ENCODE results near the gene ABCF1. TPM values are rescaled to one million over a fixed set of nuclear protein-coding genes. Genes with fewer than 3 reads are reported as not detected.
"Not testable (repeated sequence)": the region's sequence is repeated elsewhere in the genome, so short reads cannot be mapped to it uniquely, and the experiment has no call there.

ABCF1 gene
- total and polyA plus RNA-seq, 2 of the 8 experiments (the other 6 are each of a cell fraction or from before 2014, with no cell fraction given) = 48.8 to 123 TPM

DNA sequence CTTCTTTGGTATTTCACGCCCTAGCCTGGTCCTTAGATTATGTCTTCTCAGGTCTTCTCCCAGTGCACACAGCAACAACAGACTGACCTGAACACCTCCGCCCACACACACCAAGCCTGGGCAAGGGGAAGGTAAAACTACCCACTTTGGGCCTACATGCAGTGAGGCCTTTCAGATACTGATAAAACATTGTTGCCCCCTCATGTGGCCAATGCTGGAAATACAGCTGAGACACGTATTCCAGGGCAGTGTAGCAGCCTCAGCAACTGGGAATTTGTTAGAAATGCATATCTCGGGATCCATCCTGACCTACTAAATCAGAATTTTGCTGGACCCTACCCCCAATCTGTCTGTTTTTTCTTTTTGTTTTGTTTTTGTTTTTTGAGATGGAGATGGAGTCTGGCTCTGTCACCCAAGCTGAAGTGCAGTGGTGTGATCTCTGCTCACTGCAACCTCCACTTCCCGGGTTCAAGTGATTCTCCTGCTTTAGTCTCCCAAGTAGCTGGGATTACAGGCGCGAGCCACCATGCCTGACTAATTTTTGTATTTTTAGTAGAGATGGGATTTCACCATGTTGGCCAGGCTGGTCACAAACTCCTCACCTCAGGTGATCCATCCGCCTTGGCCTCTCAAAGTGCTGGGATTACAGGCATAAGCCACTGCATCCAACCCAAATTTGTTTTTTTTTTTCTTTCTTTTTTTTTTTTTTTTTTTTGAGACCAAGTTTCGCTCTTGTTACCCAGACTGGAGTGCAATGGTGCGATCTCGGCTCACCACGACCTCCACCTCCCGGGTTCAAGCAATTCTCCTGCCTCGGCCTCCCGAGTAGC is 26.3 kb downstream of the ABCF1 start:
- not testable (repeated sequence) for H3K9ac ChIP-seq (replicated peaks in 1 of 4; ENCODE audit: extremely low read depth in 1 of 4, low read depth in 3 of 4, low read length in 3 of 4); H2AFZ ChIP-seq (ENCODE audit: low read length); H3K14ac ChIP-seq (ENCODE audit: insufficient read length); H3K4ac ChIP-seq (replicated peaks; ENCODE audit: insufficient read length, low read depth, low read length); H4K8ac ChIP-seq (ENCODE audit: extremely low read depth, insufficient read depth, low read length); H2BK5ac ChIP-seq (ENCODE audit: low read depth, low read length); H2BK15ac ChIP-seq (ENCODE audit: low read length); H3K79me2 ChIP-seq (ENCODE audit: control insufficient read depth in 1 of 2, insufficient read depth in 2 of 2, low read length in 2 of 2); H3K4me3 ChIP-seq (ENCODE audit: extremely low read depth in 1 of 4, insufficient read depth in 2 of 4, low read depth in 3 of 4, low read length in 4 of 4); H3K23me2 ChIP-seq (ENCODE audit: low read depth, low read length); H3K4me2 ChIP-seq (ENCODE audit: insufficient read depth in 1 of 2, low read depth in 2 of 2, low read length in 2 of 2); H2BK120ac ChIP-seq (replicated peaks; ENCODE audit: low read depth, low read length); H3K79me1 ChIP-seq (ENCODE audit: low read depth, low read length); H2BK20ac ChIP-seq (ENCODE audit: low read length); H3K56ac ChIP-seq (replicated peaks; ENCODE audit: insufficient read length, low read depth, low read length); H3K27ac ChIP-seq (ENCODE audit: low read depth, low read length); H3K23ac ChIP-seq (ENCODE audit: insufficient read length); H3K18ac ChIP-seq (ENCODE audit: extremely low read depth, low read length); H3K27me3 ChIP-seq (replicated peaks in 1 of 4; ENCODE audit: control insufficient read depth in 3 of 4, extremely low read depth in 1 of 4, insufficient read depth in 3 of 4, low read length in 3 of 4); H3K4me1 ChIP-seq (replicated peaks in 1 of 4; ENCODE audit: control insufficient read depth in 3 of 4, insufficient read depth in 4 of 4, low read length in 3 of 4); H4K91ac ChIP-seq (replicated peaks; ENCODE audit: insufficient read length, low read length); H3K9me3 ChIP-seq (ENCODE audit: insufficient read depth in 2 of 2, low read depth in 1 of 2, low read length in 1 of 2); H2AK5ac ChIP-seq (ENCODE audit: low read depth, low read length); H4K5ac ChIP-seq (ENCODE audit: insufficient read length, low read depth, low read length); H2BK12ac ChIP-seq (ENCODE audit: low read depth, low read length)
- ChIA-PET CTCF (ENCODE audit: partially characterized antibody) (interaction anchor here (0.9 to 5.7 kb wide), 30 partner anchors 9 to 147 kb away, joined by 3 to 40 read pairs (median 4); partner anchors contain the start of gene ABCF1), POLR2A (ENCODE audit: partially characterized antibody) (interaction anchor here (0.8 to 27.0 kb wide), 32 partner anchors 1 to 482 kb away, joined by 3 to 712 read pairs (median 5); partner anchors contain the start of genes ABCF1, ATAT1, C6orf136 and DHX16)
- Histone ChIP-seq H4K20me1 (replicated peaks in 1 of 2; ENCODE audit: control insufficient read depth in 1 of 2, insufficient read depth in 2 of 2, low read length in 2 of 2) (peaks cover 3 to 23% of the 10 kb centered on the region in 2 experiments), H3K36me3 (ENCODE audit: control insufficient read depth in 2 of 4, insufficient read depth in 4 of 4, low read length in 3 of 4) (peaks cover 16 to 45% (median 30%) of the 10 kb centered on the region in 4 experiments)
- FAIRE-seq = peak; percentile 87
- DNase-seq (ENCODE audit: low read depth in 1 of 2, low spot score in 2 of 2) = peak; percentile 39 to 95
- TF ChIP-seq RAD21 (IDR thresholded peaks at IDR 0.05 in 1 of 2, conservative IDR thresholded peaks at IDR 0.05 in 1 of 2; ENCODE audit: low read depth in 2 of 2, low read length in 2 of 2) = peak; percentile 39 to 57; a peak in 3 of 4 replicates
- TF ChIP-seq POLR2A (IDR thresholded peaks at IDR 0.05; ENCODE audit: control extremely low read depth in 1 of 2, low read depth in 2 of 2, low read length in 2 of 2) = peak; percentile 56 to 79
- peak; percentile 69; the same call in 1 of the 2 replicates for TF ChIP-seq EGR1 (IDR thresholded peaks at IDR 0.05; ENCODE audit: borderline replicate concordance, low read depth, low read length)
- peak; percentile 60 for TF ChIP-seq CREB1 (IDR thresholded peaks at IDR 0.05)
- TF ChIP-seq, protein P1, sequence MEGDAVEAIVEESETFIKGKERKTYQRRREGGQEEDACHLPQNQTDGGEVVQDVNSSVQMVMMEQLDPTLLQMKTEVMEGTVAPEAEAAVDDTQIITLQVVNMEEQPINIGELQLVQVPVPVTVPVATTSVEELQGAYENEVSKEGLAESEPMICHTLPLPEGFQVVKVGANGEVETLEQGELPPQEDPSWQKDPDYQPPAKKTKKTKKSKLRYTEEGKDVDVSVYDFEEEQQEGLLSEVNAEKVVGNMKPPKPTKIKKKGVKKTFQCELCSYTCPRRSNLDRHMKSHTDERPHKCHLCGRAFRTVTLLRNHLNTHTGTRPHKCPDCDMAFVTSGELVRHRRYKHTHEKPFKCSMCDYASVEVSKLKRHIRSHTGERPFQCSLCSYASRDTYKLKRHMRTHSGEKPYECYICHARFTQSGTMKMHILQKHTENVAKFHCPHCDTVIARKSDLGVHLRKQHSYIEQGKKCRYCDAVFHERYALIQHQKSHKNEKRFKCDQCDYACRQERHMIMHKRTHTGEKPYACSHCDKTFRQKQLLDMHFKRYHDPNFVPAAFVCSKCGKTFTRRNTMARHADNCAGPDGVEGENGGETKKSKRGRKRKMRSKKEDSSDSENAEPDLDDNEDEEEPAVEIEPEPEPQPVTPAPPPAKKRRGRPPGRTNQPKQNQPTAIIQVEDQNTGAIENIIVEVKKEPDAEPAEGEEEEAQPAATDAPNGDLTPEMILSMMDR (IDR thresholded peaks at IDR 0.05; ENCODE audit: control extremely low read depth in 1 of 3, insufficient read depth in 1 of 3, low read depth in 1 of 3, low read length in 3 of 3) = peak; percentile 57 to 90 (median 67)
- TF ChIP-seq POLR2AphosphoS5 (IDR thresholded peaks at IDR 0.05; ENCODE audit: low read depth, low read length) = peak; percentile 82
- WGBS, 2 experiments (ENCODE audit: extremely low coverage in 1 of 2, insufficient coverage in 1 of 2, insufficient read length in 1 of 2, insufficient replicate concordance in 2 of 2, low coverage in 1 of 2, low lambda C conversion rate in 2 of 2, missing lambda C conversion rate in 1 of 2) = 83% methylated on average over 11 of the region's 15 CpGs; no CpG with 5 or more reads in 1 of the 2 experiments
